ENCODE results near the gene ZDHHC24.

GRCh38 chr11:66545701-66546367 is at the start of gene ZDHHC24:
- TF ChIP-seq EZH2 (IDR thresholded peaks at IDR 0.05; ENCODE audit: low read depth, unreplicated experiment): no peak
- no peak for TF ChIP-seq CTCF (conservative IDR thresholded peaks at IDR 0.05; ENCODE audit: low read depth in 2 of 2)
- no peak for TF ChIP-seq EZH2phosphoT487 (IDR thresholded peaks at IDR 0.05; ENCODE audit: unreplicated experiment)
- no peak for TF ChIP-seq REST (IDR thresholded peaks at IDR 0.05; ENCODE audit: unreplicated experiment)
